GM12878 (cell line): ENCODE data around the gene FNDC3B. TPM values are rescaled to one million over a fixed set of nuclear protein-coding genes. Genes with fewer than 3 reads are reported as not detected.

Experiments
- ATAC-seq: fragments of 200-7000 bp; cut with Tn5 transposase; 3 replicates; pipeline ENCODE4 v1.9.1; 2020; ENCODE audit warnings: mild to moderate bottlenecking, moderate library complexity
- BruUV-seq: library from RNA; stranded (reverse); fragments of 400-500 nt; replicated peaks from 2 replicates; lab custom pipeline; 2021; lab: Mats Ljungman, UMichigan
- CTCF ChIA-PET: fragments of 300-600 bp; sonication (Branson Sonifier 250); formaldehyde crosslinking; extraction: SDS; loops from one replicate; lab custom pipeline; 2021; ENCODE audit warnings: inconsistent platforms; lab: Yijun Ruan, JAX
- POLR2A ChIA-PET: fragments of 350-600 bp; formaldehyde crosslinking; extraction: SDS; loops from one replicate; lab custom pipeline; 2021; ENCODE audit warnings: inconsistent platforms; lab: Charles Lee
- RAD21 ChIA-PET: fragments of 300-600 bp; sonication (Branson Sonifier 250); formaldehyde crosslinking; loops from one replicate; lab custom pipeline; 2023; ENCODE audit warnings: antibody characterized with exemption; ENCODE audit not compliant: unreplicated experiment; lab: Charles Lee
- SMC1A ChIA-PET: fragments of 300-600 bp; sonication (Branson Sonifier 250); formaldehyde crosslinking; loops from one replicate; lab custom pipeline; 2023; ENCODE audit not compliant: unreplicated experiment, uncharacterized antibody; lab: Charles Lee
- DNase-seq: peaks from one replicate; pipeline ENCODE4 v3.0.0-alpha.2; 2011; ENCODE audit warnings: low read depth, low spot score
- FAIRE-seq: peaks from 3 replicates; lab custom pipeline; 2011; peaks lifted over from hg19 to GRCh38; lab: Jason Lieb, UNC
- H2AFZ ChIP-seq: 2 replicates; pipeline ENCODE4 v1.6.0; 2011; ENCODE audit warnings: low read depth, low read length, control low read depth; ENCODE audit not compliant: control insufficient read depth
- H3K27ac ChIP-seq: 2 replicates; pipeline ENCODE4 v1.5.1; 2011; ENCODE audit warnings: control low read depth; ENCODE audit not compliant: control insufficient read depth, insufficient read depth
- H3K27me3 ChIP-seq, 2 experiments: replicated peaks in 1 of 2; 2 replicates each; pipeline versions ENCODE4 v1.6.0 to v1.6.1; 2011; ENCODE audit warnings: low read length in 1 of 2; ENCODE audit not compliant: control insufficient read depth in 2 of 2, insufficient read depth in 2 of 2
- H3K36me3 ChIP-seq, 2 experiments: 2 replicates each; pipeline ENCODE4 v1.5.1; 2011; ENCODE audit warnings: low read length in 1 of 2; ENCODE audit not compliant: control insufficient read depth in 2 of 2, insufficient read depth in 2 of 2
- H3K4me1 ChIP-seq: 2 replicates; pipeline ENCODE4 v1.6.1; 2011; ENCODE audit warnings: mild to moderate bottlenecking, low read length, moderate library complexity, mixed read lengths; ENCODE audit not compliant: control insufficient read depth, insufficient read depth
- H3K4me2 ChIP-seq: 2 replicates; pipeline ENCODE4 v1.6.0; 2011; ENCODE audit warnings: control low read depth; ENCODE audit not compliant: control insufficient read depth, insufficient read depth
- H3K4me3 ChIP-seq: fragments of 200-600 bp; sonication (generic); 2 replicates; pipeline ENCODE4 v1.5.1; 2016
- H3K79me2 ChIP-seq: 2 replicates; pipeline ENCODE4 v1.6.0; 2011; ENCODE audit warnings: low read length; ENCODE audit not compliant: control insufficient read depth, insufficient read depth
- H3K9ac ChIP-seq: 2 replicates; pipeline ENCODE4 v1.8.0; 2011; ENCODE audit warnings: low read length, control low read depth, mixed read lengths; ENCODE audit not compliant: control insufficient read depth, insufficient read depth
- H3K9me3 ChIP-seq: replicated peaks from 3 replicates; pipeline ENCODE4 v1.5.1; 2011; ENCODE audit warnings: mild to moderate bottlenecking, low read length; ENCODE audit not compliant: control insufficient read depth, insufficient read depth
- H4K20me1 ChIP-seq: 2 replicates; pipeline ENCODE4 v1.6.0; 2011; ENCODE audit not compliant: control insufficient read depth, insufficient read depth
- BCL3 ChIP-seq: IDR thresholded peaks from 2 replicates; pipeline ENCODE4 v1.6.1; 2011; ENCODE audit warnings: borderline replicate concordance, low read depth, mild to moderate bottlenecking, moderate library complexity, low read length; ENCODE audit not compliant: insufficient read depth, poor library complexity, severe bottlenecking
- CHD1 ChIP-seq: IDR thresholded peaks from 2 replicates; pipeline ENCODE4 v1.6.1; 2012; ENCODE audit warnings: low read depth, low read length, improper control_type of control experiment
- IKZF1 ChIP-seq: fragments of 450-650 bp; conservative IDR thresholded peaks from 2 replicates; pipeline ENCODE4 v1.6.1; 2017; ENCODE audit warnings: antibody characterized with exemption, mild to moderate bottlenecking
- NFXL1 ChIP-seq: fragments of 450-650 bp; IDR thresholded peaks from 2 replicates; pipeline ENCODE4 v1.6.1; 2017; ENCODE audit warnings: antibody characterized with exemption, mild to moderate bottlenecking, borderline replicate concordance
- POU2F2 ChIP-seq: IDR thresholded peaks from 3 replicates; pipeline ENCODE4 v1.6.1; 2011; ENCODE audit warnings: low read depth, mild to moderate bottlenecking, low read length, borderline replicate concordance
- REST ChIP-seq: IDR thresholded peaks from 2 replicates; pipeline ENCODE4 v1.6.1; 2012; ENCODE audit warnings: mild to moderate bottlenecking, low read depth, low read length
- SMARCA5 ChIP-seq: fragments of 450-650 bp; IDR thresholded peaks from 2 replicates; pipeline ENCODE4 v1.6.1; 2017; ENCODE audit warnings: mild to moderate bottlenecking
- STAT3 ChIP-seq: IDR thresholded peaks from 2 replicates; pipeline ENCODE4 v1.6.1; 2011; ENCODE audit warnings: low read depth, low read length, improper control_type of control experiment
- ZNF217 ChIP-seq: fragments of 450-650 bp; IDR thresholded peaks from 2 replicates; pipeline ENCODE4 v1.6.1; 2017; ENCODE audit warnings: antibody characterized with exemption, mild to moderate bottlenecking
- WGBS: methylation state at CpG from one replicate; pipeline ENCODE4 v1.1.6; 2016; ENCODE audit warnings: low lambda C conversion rate; ENCODE audit not compliant: insufficient replicate concordance, insufficient coverage; ENCODE audit errors: missing lambda C conversion rate; 5-methylcytosine and 5-hydroxymethylcytosine counted together
- in situ Hi-C: fragments of 300-500 bp; cut with MboI; formaldehyde crosslinking; loops from 9 replicates; pipeline ENCODE4 v1.14.3; 2018; ENCODE audit warnings: mixed read lengths
- intact Hi-C: fragments of 100-400 bp; cut with micrococcal nuclease; formaldehyde crosslinking; loops from one replicate; pipeline ENCODE4 v1.14.2; 2022; ENCODE audit not compliant: unreplicated experiment
- polyA plus RNA-seq, 11 experiments: library from polyadenylated mRNA; depleted of rRNA in 4 of 11; unstranded in 6 of 11; stranded (reverse) in 5 of 11; fragments of >200 nt; fragmentation: Nextera tagmentation in 4 of 11; fragmentation: Illumina TruSeq in 1 of 11; extraction: Ambion mirVana in 4 of 11; extraction: Trizol in 1 of 11; gene quantifications; 1 replicate in 1 of 11; 2 replicates in 10 of 11; pipeline versions ENCODE4 v1.2.1 to v1.2.3, GENCODE V29; 2011 to 2016; ENCODE audit warnings: inconsistent platforms in 2 of 11, missing spikeins in 2 of 11, low read depth in 1 of 11
- total RNA-seq, 4 experiments: library from RNA; depleted of rRNA in 3 of 4; stranded (reverse); fragments of >200 nt in 3 of 4; fragmentation: Illumina TruSeq in 1 of 4; extraction: Trizol in 1 of 4; gene quantifications; 2 replicates each; pipeline versions ENCODE4 v1.2.1 to v1.2.3, GENCODE V29; 2013 to 2021
- TF ChIP-seq, protein P1 (sequence below): fragments of 150-350 bp; IDR thresholded peaks from 2 replicates; pipeline ENCODE4 v1.6.1; 2016; ENCODE audit warnings: low read depth, low read length
- TF ChIP-seq, protein P2 (sequence below): fragments of 450-650 bp; IDR thresholded peaks from 2 replicates; pipeline ENCODE4 v1.6.1; 2017; ENCODE audit warnings: mild to moderate bottlenecking

FNDC3B gene
- total and polyA plus RNA-seq, 10 of the 15 experiments (the other 5 are each of a cell fraction or from before 2014, with no cell fraction given) = 7.9 to 35.0 (median 18.5) TPM

DNA sequence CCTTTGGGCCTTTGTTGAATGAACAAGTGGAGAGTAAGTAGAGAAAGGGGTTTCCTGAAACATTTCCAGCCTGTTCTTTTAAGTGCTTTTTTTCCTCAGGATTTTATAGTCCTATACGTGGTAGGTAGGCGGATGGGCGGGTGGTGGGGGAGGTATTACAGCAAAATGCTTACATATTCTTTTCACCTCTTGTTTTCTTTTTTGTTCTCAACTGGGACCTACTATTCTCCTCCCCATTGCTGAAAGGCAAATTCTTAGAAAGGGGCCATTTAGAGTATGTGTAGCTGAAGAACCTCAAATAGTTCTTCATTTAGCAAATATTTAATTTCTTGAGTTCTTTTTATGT is 135.8 kb downstream of the FNDC3B start (continued):
- TF ChIP-seq NFXL1 = no peak

- no TSS peak for BruUV-seq
- intact Hi-C loops = no loop called here
- H4K20me1 ChIP-seq = no peaks in the 10 kb centered on the region
- 83% methylated on average over 3 of the region's 3 CpGs for WGBS
- DNase-seq = no peak
- no peak overlapping the region for H2AFZ ChIP-seq
- FAIRE-seq = no peak
- H3K27me3 ChIP-seq = no peaks in the 10 kb centered on the region
- no peak for ATAC-seq
- peaks cover 38% of the 10 kb centered on the region for H3K79me2 ChIP-seq
- H3K4me1 ChIP-seq = peaks cover 38% of the 10 kb centered on the region
- in situ Hi-C loops = no loop called here
- no peak overlapping the region for H3K4me2 ChIP-seq
- H3K27ac ChIP-seq = no peak overlapping the region
- no peak overlapping the region for H3K4me3 ChIP-seq
- ChIA-PET CTCF (no interaction called here), SMC1A (interaction anchor here (1.1 to 23.2 kb wide), 3 partner anchors 7 to 133 kb away, joined by 3 to 441 read pairs (median 28); no protein-coding TSS in a partner anchor), RAD21 (interaction anchor here (0.9 to 8.9 kb wide), 2 partner anchors 30 to 35 kb away, joined by 3 to 124 read pairs; no protein-coding TSS in a partner anchor), POLR2A (no interaction called here)
- no peak overlapping the region for H3K9ac ChIP-seq
- H3K9me3 ChIP-seq = peaks cover 2% of the 10 kb centered on the region; the same call in 2 of the 3 replicates
- H3K36me3 ChIP-seq = peaks cover 1 to 8% of the 10 kb centered on the region in 2 experiments; a peak in 3 of 4 replicates
- TF ChIP-seq POU2F2 = no peak
- TF ChIP-seq, protein P1, sequence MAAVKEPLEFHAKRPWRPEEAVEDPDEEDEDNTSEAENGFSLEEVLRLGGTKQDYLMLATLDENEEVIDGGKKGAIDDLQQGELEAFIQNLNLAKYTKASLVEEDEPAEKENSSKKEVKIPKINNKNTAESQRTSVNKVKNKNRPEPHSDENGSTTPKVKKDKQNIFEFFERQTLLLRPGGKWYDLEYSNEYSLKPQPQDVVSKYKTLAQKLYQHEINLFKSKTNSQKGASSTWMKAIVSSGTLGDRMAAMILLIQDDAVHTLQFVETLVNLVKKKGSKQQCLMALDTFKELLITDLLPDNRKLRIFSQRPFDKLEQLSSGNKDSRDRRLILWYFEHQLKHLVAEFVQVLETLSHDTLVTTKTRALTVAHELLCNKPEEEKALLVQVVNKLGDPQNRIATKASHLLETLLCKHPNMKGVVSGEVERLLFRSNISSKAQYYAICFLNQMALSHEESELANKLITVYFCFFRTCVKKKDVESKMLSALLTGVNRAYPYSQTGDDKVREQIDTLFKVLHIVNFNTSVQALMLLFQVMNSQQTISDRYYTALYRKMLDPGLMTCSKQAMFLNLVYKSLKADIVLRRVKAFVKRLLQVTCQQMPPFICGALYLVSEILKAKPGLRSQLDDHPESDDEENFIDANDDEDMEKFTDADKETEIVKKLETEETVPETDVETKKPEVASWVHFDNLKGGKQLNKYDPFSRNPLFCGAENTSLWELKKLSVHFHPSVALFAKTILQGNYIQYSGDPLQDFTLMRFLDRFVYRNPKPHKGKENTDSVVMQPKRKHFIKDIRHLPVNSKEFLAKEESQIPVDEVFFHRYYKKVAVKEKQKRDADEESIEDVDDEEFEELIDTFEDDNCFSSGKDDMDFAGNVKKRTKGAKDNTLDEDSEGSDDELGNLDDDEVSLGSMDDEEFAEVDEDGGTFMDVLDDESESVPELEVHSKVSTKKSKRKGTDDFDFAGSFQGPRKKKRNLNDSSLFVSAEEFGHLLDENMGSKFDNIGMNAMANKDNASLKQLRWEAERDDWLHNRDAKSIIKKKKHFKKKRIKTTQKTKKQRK = no peak
- no peak for TF ChIP-seq ZNF217
- no peak for TF ChIP-seq REST
- no peak for TF ChIP-seq CHD1
- no peak for TF ChIP-seq IKZF1
- no peak for TF ChIP-seq SMARCA5
- TF ChIP-seq, protein P2, sequence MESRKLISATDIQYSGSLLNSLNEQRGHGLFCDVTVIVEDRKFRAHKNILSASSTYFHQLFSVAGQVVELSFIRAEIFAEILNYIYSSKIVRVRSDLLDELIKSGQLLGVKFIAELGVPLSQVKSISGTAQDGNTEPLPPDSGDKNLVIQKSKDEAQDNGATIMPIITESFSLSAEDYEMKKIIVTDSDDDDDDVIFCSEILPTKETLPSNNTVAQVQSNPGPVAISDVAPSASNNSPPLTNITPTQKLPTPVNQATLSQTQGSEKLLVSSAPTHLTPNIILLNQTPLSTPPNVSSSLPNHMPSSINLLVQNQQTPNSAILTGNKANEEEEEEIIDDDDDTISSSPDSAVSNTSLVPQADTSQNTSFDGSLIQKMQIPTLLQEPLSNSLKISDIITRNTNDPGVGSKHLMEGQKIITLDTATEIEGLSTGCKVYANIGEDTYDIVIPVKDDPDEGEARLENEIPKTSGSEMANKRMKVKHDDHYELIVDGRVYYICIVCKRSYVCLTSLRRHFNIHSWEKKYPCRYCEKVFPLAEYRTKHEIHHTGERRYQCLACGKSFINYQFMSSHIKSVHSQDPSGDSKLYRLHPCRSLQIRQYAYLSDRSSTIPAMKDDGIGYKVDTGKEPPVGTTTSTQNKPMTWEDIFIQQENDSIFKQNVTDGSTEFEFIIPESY = no peak
- no peak for TF ChIP-seq BCL3
- TF ChIP-seq STAT3 = no peak
Observed at GRCh38 chr3:172176061-172176770, 136.8 kb downstream of the FNDC3B start.
